Stimulated activated naive CD8-positive, alpha-beta T cell treated with anti-CD3 and anti-CD28 coated beads, Interleukin-15, Interleukin-2, amounts not matched to agents 100 ng/mL and 50 ng/mL, for 24 hours (primary cell): ENCODE data around the gene ERP44.
A peak's percentile ranks its signal among the peaks of the same experiment; 100 is the strongest.
"Not testable (repeated sequence)": the region's sequence is repeated elsewhere in the genome, so short reads cannot be mapped to it uniquely, and the experiment has no call there.

Source experiments
- H3K27ac Mint-ChIP-seq: one replicate; pipeline ENCODE4 v1.8.0; 2021; ENCODE audit warnings: mild to moderate bottlenecking, mixed read lengths
- H3K27me3 Mint-ChIP-seq: one replicate; pipeline ENCODE4 v1.8.0; 2021; ENCODE audit warnings: mixed read lengths
- H3K36me3 Mint-ChIP-seq: one replicate; pipeline ENCODE4 v1.8.0; 2021; ENCODE audit warnings: low read depth, mixed read lengths
- H3K4me1 Mint-ChIP-seq: one replicate; pipeline ENCODE4 v1.8.0; 2021; ENCODE audit warnings: low read depth, mixed read lengths
- H3K4me3 Mint-ChIP-seq: one replicate; pipeline ENCODE4 v1.8.0; 2021; ENCODE audit warnings: mild to moderate bottlenecking, mixed read lengths
- H3K9me3 Mint-ChIP-seq: one replicate; pipeline ENCODE4 v1.8.0; 2021; ENCODE audit warnings: mixed read lengths

Gene ERP44

DNA sequence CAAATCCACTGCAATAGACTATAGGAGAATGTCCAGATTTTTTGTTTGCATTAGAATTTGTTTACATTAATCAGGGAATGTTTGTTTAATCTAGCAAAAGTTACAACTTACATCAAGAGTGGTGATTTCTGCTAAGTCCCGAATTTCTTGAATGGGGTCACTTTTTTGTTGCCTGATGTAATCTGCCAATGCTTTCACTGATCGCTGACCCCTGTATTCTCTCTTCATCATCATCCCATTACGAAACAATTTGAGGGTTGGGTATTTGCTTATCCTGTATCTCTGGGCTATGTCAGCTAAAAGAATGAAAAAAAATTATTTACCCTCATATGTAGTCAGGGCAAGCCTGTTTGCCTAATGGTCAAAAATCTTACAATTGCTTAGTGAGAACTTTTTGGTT is 76.9 kb downstream of the ERP44 start:
- H3K27ac Mint-ChIP-seq: no peak overlapping the region
- no peaks in the 10 kb centered on the region for H3K9me3 Mint-ChIP-seq
- no peaks in the 10 kb centered on the region for H3K4me1 Mint-ChIP-seq
- peaks cover 31% of the 10 kb centered on the region for H3K36me3 Mint-ChIP-seq
- no peak overlapping the region for H3K4me3 Mint-ChIP-seq
- H3K27me3 Mint-ChIP-seq: no peaks in the 10 kb centered on the region

DNA sequence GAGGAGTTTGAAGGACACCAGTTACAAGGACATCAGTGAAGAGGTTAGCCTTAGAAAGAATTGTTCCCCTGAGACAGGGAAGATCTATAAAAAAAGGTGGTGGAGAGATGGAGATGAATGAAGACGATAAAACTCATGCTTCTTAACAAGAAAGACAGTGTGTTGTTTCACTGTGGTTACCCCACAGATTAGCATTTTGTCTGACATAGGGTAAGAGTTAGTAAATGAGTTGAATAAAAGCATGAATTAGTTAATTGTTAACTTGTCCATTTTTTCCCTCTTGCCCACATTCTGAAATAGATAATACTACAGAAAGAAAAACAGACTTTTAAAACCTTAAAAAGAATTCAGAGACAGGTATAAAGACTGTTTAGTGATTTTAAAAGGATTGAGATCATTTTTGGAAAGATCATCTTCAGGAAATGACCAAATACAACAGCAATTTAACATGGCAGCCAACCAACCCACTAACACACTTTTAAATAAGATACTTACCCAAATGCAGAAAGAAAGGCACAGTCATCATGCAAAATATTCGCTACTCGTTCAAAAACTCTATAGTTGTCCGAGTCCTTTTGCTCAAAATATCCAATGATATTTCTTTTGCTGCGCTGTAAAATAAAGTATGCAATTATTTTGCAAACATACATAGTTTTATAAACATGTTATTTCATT is 78.5 kb downstream of the ERP44 start:
- Mint-ChIP-seq H3K4me1 (no peaks in the 10 kb centered on the region), H3K36me3 (peaks cover 33% of the 10 kb centered on the region), H3K4me3 (no peak overlapping the region)

GRCh38 chr9:100019541-100019940 is 79.3 kb downstream of the ERP44 start:
- no peak overlapping the region for H3K4me3 Mint-ChIP-seq
- peaks cover 31% of the 10 kb centered on the region for H3K36me3 Mint-ChIP-seq
- H3K27me3 Mint-ChIP-seq: no peaks in the 10 kb centered on the region
- H3K27ac Mint-ChIP-seq: no peak overlapping the region
- no peaks in the 10 kb centered on the region for H3K4me1 Mint-ChIP-seq
- no peaks in the 10 kb centered on the region for H3K9me3 Mint-ChIP-seq

More for the DNA sequence above, 78.5 kb downstream of the ERP44 start:
- no peaks in the 10 kb centered on the region for H3K27me3 Mint-ChIP-seq
- no peak overlapping the region for H3K27ac Mint-ChIP-seq
- H3K9me3 Mint-ChIP-seq: no peaks in the 10 kb centered on the region

DNA sequence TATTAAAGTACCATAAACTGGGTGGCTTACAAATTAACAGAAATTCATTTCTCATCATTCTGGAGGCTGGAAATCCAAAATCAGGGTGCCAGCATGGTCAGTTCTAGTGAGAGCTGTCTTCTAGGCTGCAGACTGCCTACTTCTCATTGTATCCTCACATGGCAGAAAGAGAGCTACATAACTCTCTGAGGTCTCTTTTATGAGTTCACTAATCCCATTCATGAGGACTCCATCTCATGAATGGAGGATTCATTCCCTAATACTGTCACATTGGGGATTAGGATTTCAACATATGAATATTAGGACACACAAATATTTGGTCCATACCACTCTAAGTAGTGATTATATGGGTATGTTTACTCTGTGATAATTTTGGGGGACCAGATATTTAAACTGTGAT is 84.0 kb downstream of the ERP44 start:
- Mint-ChIP-seq H3K27me3 (no peaks in the 10 kb centered on the region), H3K9me3 (peaks cover 6% of the 10 kb centered on the region), H3K27ac (no peak overlapping the region), H3K4me3 (no peak overlapping the region), H3K4me1 (no peaks in the 10 kb centered on the region), H3K36me3 (peaks cover 54% of the 10 kb centered on the region)

DNA sequence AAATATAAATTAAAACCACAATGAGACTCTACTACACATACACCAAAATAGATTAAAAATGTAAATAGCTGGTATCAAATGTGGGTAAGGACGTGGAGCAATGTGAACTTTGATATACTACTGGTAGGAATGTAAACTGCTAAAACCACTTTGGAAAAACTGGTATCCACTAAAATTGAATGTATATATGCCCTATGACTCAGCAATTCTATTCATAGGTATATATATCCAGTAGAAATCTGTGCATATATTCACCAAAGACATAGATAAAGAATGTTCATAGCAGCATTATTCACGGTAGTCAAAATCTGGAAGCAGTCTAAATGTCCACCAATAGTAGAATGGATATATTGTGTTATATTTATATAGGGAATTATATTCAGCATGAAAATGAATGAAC is 85.2 kb downstream of the ERP44 start:
- Mint-ChIP-seq H3K4me1 (no peaks in the 10 kb centered on the region), H3K27ac (no peak overlapping the region), H3K9me3 (peaks cover 6% of the 10 kb centered on the region), H3K4me3 (no peak overlapping the region), H3K36me3 (peaks cover 49% of the 10 kb centered on the region), H3K27me3 (no peaks in the 10 kb centered on the region)

- Mint-ChIP-seq H3K27me3 (no peaks in the 10 kb centered on the region), H3K4me1 (no peaks in the 10 kb centered on the region), H3K27ac (no peak overlapping the region), H3K4me3 (no peak overlapping the region), H3K9me3 (peaks cover 6% of the 10 kb centered on the region), H3K36me3 (peaks cover 48% of the 10 kb centered on the region)
Measured at GRCh38 chr9:100012279-100012678, 86.5 kb downstream of the ERP44 start.

DNA sequence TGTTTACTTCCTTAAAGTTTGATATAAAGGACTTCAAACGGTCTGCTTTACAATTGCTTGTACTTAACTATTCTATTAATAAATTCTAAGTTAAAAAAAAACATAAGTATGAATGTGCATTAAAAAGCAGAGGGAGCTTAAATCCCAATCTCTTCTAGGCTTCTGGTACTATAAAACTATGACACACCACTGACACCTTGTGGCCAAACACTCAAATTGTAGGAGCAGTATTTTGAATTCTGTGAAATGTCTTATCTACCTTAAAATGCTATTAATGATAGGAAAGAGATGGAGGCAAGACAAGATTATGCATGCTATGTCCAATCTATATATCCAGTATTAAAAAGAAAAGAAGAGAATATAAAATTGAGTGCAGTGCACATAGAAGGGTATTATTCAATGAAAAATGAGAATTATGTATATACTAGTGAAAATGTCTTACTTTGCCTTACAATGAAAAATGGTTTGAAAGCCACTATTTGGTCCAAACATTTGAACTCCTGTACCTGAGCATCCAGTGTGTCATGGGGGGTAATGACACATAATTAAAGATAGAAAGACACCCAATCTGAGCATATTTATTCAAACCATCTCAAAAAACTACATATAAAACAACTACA is 87.6 kb downstream of the ERP44 start:
- Mint-ChIP-seq H3K4me1 (no peaks in the 10 kb centered on the region), H3K4me3 (no peak overlapping the region), H3K27me3 (no peaks in the 10 kb centered on the region), H3K36me3 (peaks cover 55% of the 10 kb centered on the region), H3K27ac (no peak overlapping the region), H3K9me3 (peaks cover 6% of the 10 kb centered on the region)

DNA sequence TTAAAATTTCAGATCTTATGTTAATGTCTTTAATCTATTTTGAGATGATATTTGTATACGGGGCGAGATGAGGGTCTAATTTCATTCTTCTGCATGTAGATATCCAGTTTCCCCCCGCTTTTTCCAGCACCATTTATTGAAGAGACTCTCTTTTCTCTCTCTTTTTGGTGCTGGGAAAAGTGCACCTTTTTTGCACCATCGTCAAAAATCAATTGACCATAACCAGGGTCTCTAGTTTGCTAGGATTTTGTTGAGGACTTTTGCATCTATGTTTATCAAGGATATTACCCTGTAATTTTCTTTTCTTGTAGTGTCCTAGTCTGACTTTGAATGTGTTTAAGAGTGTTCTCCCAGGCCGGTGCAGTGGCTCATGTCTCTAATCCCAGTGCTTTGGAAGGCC is 99.0 kb downstream of the ERP44 start:
- H3K4me1 Mint-ChIP-seq: no peaks in the 10 kb centered on the region
- H3K27me3 Mint-ChIP-seq: no peaks in the 10 kb centered on the region
- peaks cover 7% of the 10 kb centered on the region for H3K9me3 Mint-ChIP-seq
- no peak overlapping the region for H3K4me3 Mint-ChIP-seq
- H3K36me3 Mint-ChIP-seq: peaks cover 64% of the 10 kb centered on the region
- H3K27ac Mint-ChIP-seq: no peak overlapping the region

- H3K4me3 Mint-ChIP-seq: no peak overlapping the region
- no peaks in the 10 kb centered on the region for H3K4me1 Mint-ChIP-seq
- H3K27me3 Mint-ChIP-seq: no peaks in the 10 kb centered on the region
- H3K9me3 Mint-ChIP-seq: peaks cover 7% of the 10 kb centered on the region
- peaks cover 69% of the 10 kb centered on the region for H3K36me3 Mint-ChIP-seq
- H3K27ac Mint-ChIP-seq: no peak overlapping the region
Measured at GRCh38 chr9:99998866-99999265, 99.9 kb downstream of the ERP44 start.

GRCh38 chr9:99998266-99998665 is 100.5 kb downstream of the ERP44 start:
- no peak overlapping the region for H3K27ac Mint-ChIP-seq
- H3K36me3 Mint-ChIP-seq: peaks cover 72% of the 10 kb centered on the region
- no peak overlapping the region for H3K4me3 Mint-ChIP-seq
- no peaks in the 10 kb centered on the region for H3K4me1 Mint-ChIP-seq
- H3K27me3 Mint-ChIP-seq: no peaks in the 10 kb centered on the region
- peaks cover 7% of the 10 kb centered on the region for H3K9me3 Mint-ChIP-seq

GRCh38 chr9:99990508-99990907 is 108.3 kb downstream of the ERP44 start:
- H3K27me3 Mint-ChIP-seq, H3K4me3 Mint-ChIP-seq, H3K27ac Mint-ChIP-seq, H3K4me1 Mint-ChIP-seq: not testable (repeated sequence)
- Mint-ChIP-seq H3K36me3 (peaks cover 60% of the 10 kb centered on the region), H3K9me3 (peaks cover 27% of the 10 kb centered on the region)

GRCh38 chr9:99986642-99987041 is 112.2 kb downstream of the ERP44 start:
- Mint-ChIP-seq H3K4me3 (no peak overlapping the region), H3K27me3 (no peaks in the 10 kb centered on the region), H3K4me1 (no peaks in the 10 kb centered on the region), H3K27ac (no peak overlapping the region), H3K9me3 (peaks cover 22% of the 10 kb centered on the region), H3K36me3 (peaks cover 38% of the 10 kb centered on the region)

DNA sequence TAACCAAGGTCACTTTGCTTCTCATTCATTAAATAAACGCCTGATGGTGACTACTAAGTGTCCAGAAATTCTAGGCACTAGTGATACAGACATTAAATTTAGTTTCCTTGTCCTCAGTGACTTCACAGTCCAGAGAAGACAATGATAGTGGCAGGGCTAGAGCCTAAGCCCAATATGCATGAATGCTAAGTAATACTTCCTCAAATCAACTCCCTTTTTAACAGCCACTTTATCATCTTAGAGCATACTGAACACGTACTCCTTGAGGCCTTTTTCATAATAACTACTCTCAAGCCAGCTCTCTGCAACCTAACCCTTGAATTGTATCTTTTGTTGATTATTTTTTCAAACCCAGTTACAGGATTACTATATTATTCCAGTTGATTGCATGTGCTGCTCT is 118.2 kb downstream of the ERP44 start:
- H3K27me3 Mint-ChIP-seq: no peaks in the 10 kb centered on the region
- no peaks in the 10 kb centered on the region for H3K9me3 Mint-ChIP-seq
- H3K4me3 Mint-ChIP-seq: no peak overlapping the region
- H3K4me1 Mint-ChIP-seq: no peaks in the 10 kb centered on the region
- H3K36me3 Mint-ChIP-seq: peaks cover 12% of the 10 kb centered on the region
- H3K27ac Mint-ChIP-seq: no peak overlapping the region

GRCh38 chr9:99978221-99978620 is 120.6 kb downstream of the ERP44 start:
- peaks cover 8% of the 10 kb centered on the region for H3K36me3 Mint-ChIP-seq
- H3K4me3 Mint-ChIP-seq: no peak overlapping the region
- no peaks in the 10 kb centered on the region for H3K4me1 Mint-ChIP-seq
- peak overlapping the region; percentile 53 for H3K27ac Mint-ChIP-seq
- H3K9me3 Mint-ChIP-seq: no peaks in the 10 kb centered on the region
- no peaks in the 10 kb centered on the region for H3K27me3 Mint-ChIP-seq

- Mint-ChIP-seq H3K27ac (no peak overlapping the region), H3K9me3 (no peaks in the 10 kb centered on the region), H3K4me3 (no peak overlapping the region), H3K36me3 (peaks cover 8% of the 10 kb centered on the region), H3K4me1 (no peaks in the 10 kb centered on the region), H3K27me3 (no peaks in the 10 kb centered on the region)
Measured at GRCh38 chr9:99977033-99977792, 121.6 kb downstream of the ERP44 start.
